A549 treated with Mapracorat at 1 μM for 4 hours (cell line): Measurements from ENCODE around the gene UMAD1. TPM values are rescaled to one million over a fixed set of nuclear protein-coding genes. Genes with fewer than 3 reads are reported as not detected.

Source experiments
- total RNA-seq: library from RNA; stranded (reverse); fragments of 200-300 nt; extraction: Qiagen RNA extraction; gene quantifications from 5 replicates; pipeline ENCODE4 v1.2.3, GENCODE V29; 2022

UMAD1 gene
- 8.8 to 11.3 TPM (median 11.2 TPM) in 5 replicates for total RNA-seq

GRCh38 chr7:7640221-7641128 is at the start of gene UMAD1:
TSS of gene UMAD1 (plus strand) at chr7:7640752. CDS start at chr7:7673372, 32,620 bp downstream.

GRCh38 chr7:7718492-7718891 is 77.9 kb downstream of the UMAD1 start, which contains the start of gene RPA3:
TSS of gene RPA3 (minus strand) at chr7:7718607. CDS start at chr7:7640418, 78,189 bp downstream.

Other genes with a start within 250 kb of the UMAD1 start
- gene COL28A1, start 104.9 kb upstream of the UMAD1 start, total RNA-seq, result 0.45 to 0.98 TPM (median 0.65 TPM) in 5 replicates
- gene MIOS, start 73.9 kb upstream of the UMAD1 start, total RNA-seq, result 18.0 to 19.4 TPM (median 18.2 TPM) in 5 replicates
- 85.3 to 104 TPM (median 100 TPM) in 5 replicates for gene RPA3, start 77.9 kb downstream of the UMAD1 start, total RNA-seq